ENCODE results near the gene ENAM. TPM values are rescaled to one million over a fixed set of nuclear protein-coding genes. Genes with fewer than 3 reads are reported as not detected.

Gene ENAM
- total and polyA plus RNA-seq, 2 of the 8 experiments (the other 6 are each of a cell fraction or from before 2014, with no cell fraction given) = not detected

DNA sequence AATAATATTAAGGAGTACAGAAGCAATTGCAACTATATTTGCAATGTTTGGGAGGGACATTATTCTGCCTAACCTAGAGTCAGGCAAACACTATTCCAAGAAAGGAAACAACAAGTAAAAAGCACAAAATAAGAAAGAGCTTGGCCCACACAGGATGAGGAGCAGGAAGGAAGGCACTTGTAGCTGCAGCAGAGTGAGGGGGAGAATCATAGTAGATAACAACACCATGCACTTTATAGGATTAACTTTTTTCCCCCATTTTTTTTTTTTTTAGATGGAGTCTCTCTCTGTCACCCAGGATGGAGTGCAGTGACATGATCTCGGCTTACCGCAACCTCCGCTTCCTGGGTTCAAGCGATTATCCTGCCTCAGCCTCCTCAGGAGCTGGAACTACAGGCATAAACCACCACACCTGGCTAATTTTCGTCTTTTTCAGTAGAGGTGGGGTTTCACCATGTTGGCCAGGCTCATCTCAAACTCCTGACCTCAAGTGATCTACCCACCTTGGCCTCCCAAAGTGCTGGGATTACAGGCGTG lies 48.1 kb downstream of the ENAM start:
- TF ChIP-seq, protein P1, sequence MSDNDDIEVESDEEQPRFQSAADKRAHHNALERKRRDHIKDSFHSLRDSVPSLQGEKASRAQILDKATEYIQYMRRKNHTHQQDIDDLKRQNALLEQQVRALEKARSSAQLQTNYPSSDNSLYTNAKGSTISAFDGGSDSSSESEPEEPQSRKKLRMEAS (IDR thresholded peaks at IDR 0.05) = no peak
- no peak overlapping the region for H3K14ac ChIP-seq (ENCODE audit: insufficient read length)
- no peaks in the 10 kb centered on the region for H3K79me2 ChIP-seq (ENCODE audit: control insufficient read depth in 1 of 2, insufficient read depth in 2 of 2, low read length in 2 of 2)
- 93% methylated on average over 6 of the region's 6 CpGs; no CpG with 5 or more reads in 1 of the 2 experiments for WGBS, 2 experiments (ENCODE audit: extremely low coverage in 1 of 2, insufficient coverage in 1 of 2, insufficient read length in 1 of 2, insufficient replicate concordance in 2 of 2, low coverage in 1 of 2, low lambda C conversion rate in 2 of 2, missing lambda C conversion rate in 1 of 2)
- no peak overlapping the region for H3K4me2 ChIP-seq (ENCODE audit: insufficient read depth in 1 of 2, low read depth in 2 of 2, low read length in 2 of 2)
- H3K18ac ChIP-seq (ENCODE audit: extremely low read depth, low read length) = no peak overlapping the region
- no peak overlapping the region for H3K23ac ChIP-seq (ENCODE audit: insufficient read length)
- H2BK5ac ChIP-seq (ENCODE audit: low read depth, low read length) = no peak overlapping the region
- H2BK12ac ChIP-seq (ENCODE audit: low read depth, low read length) = no peak overlapping the region
- no peak overlapping the region for H2BK120ac ChIP-seq (replicated peaks; ENCODE audit: low read depth, low read length)
- H4K91ac ChIP-seq (replicated peaks; ENCODE audit: insufficient read length, low read length) = no peak overlapping the region
- H3K27ac ChIP-seq (ENCODE audit: low read depth, low read length) = no peak overlapping the region
- H3K4me1 ChIP-seq (replicated peaks in 1 of 4; ENCODE audit: control insufficient read depth in 3 of 4, insufficient read depth in 4 of 4, low read length in 3 of 4) = no peaks in the 10 kb centered on the region
- H2AK5ac ChIP-seq (ENCODE audit: low read depth, low read length) = no peak overlapping the region
- H3K9ac ChIP-seq (replicated peaks in 1 of 4; ENCODE audit: extremely low read depth in 1 of 4, low read depth in 3 of 4, low read length in 3 of 4) = no peak overlapping the region
- no peaks in the 10 kb centered on the region for H3K9me3 ChIP-seq (ENCODE audit: insufficient read depth in 2 of 2, low read depth in 1 of 2, low read length in 1 of 2)
- no peaks in the 10 kb centered on the region for H4K20me1 ChIP-seq (replicated peaks in 1 of 2; ENCODE audit: control insufficient read depth in 1 of 2, insufficient read depth in 2 of 2, low read length in 2 of 2)
- no peak overlapping the region for H2BK20ac ChIP-seq (ENCODE audit: low read length)
- H4K5ac ChIP-seq (ENCODE audit: insufficient read length, low read depth, low read length) = no peak overlapping the region
- no peaks in the 10 kb centered on the region for H3K36me3 ChIP-seq (ENCODE audit: control insufficient read depth in 2 of 4, insufficient read depth in 4 of 4, low read length in 3 of 4)
- H3K4ac ChIP-seq (replicated peaks; ENCODE audit: insufficient read length, low read depth, low read length) = no peak overlapping the region
- ChIA-PET POLR2A (ENCODE audit: partially characterized antibody) (interaction anchor here (0.6 kb wide), 1 partner anchor 76 kb away, joined by 3 read pairs; no protein-coding TSS in a partner anchor), CTCF (ENCODE audit: partially characterized antibody) (interaction anchor here (0.6 to 1.9 kb wide), 3 partner anchors 11 to 76 kb away, joined by 3 to 5 read pairs (median 3); no protein-coding TSS in a partner anchor)
- H3K56ac ChIP-seq (replicated peaks; ENCODE audit: insufficient read length, low read depth, low read length) = no peak overlapping the region
- no peaks in the 10 kb centered on the region for H3K27me3 ChIP-seq (replicated peaks in 1 of 4; ENCODE audit: control insufficient read depth in 3 of 4, extremely low read depth in 1 of 4, insufficient read depth in 3 of 4, low read length in 3 of 4)
- H3K79me1 ChIP-seq (ENCODE audit: low read depth, low read length) = no peaks in the 10 kb centered on the region
- H3K23me2 ChIP-seq (ENCODE audit: low read depth, low read length) = no peaks in the 10 kb centered on the region
- DNase-seq (ENCODE audit: low read depth in 1 of 2, low spot score in 2 of 2) (no peak), FAIRE-seq (no peak)
- no peak overlapping the region for H3K4me3 ChIP-seq (ENCODE audit: extremely low read depth in 1 of 4, insufficient read depth in 2 of 4, low read depth in 3 of 4, low read length in 4 of 4)
- H2AFZ ChIP-seq (ENCODE audit: low read length) = no peak overlapping the region
- H2BK15ac ChIP-seq (ENCODE audit: low read length) = no peak overlapping the region
- H4K8ac ChIP-seq (ENCODE audit: extremely low read depth, insufficient read depth, low read length) = no peak overlapping the region

Measured in H1 (cell line).